Measurements from ENCODE around the gene GPR137B.

DNA sequence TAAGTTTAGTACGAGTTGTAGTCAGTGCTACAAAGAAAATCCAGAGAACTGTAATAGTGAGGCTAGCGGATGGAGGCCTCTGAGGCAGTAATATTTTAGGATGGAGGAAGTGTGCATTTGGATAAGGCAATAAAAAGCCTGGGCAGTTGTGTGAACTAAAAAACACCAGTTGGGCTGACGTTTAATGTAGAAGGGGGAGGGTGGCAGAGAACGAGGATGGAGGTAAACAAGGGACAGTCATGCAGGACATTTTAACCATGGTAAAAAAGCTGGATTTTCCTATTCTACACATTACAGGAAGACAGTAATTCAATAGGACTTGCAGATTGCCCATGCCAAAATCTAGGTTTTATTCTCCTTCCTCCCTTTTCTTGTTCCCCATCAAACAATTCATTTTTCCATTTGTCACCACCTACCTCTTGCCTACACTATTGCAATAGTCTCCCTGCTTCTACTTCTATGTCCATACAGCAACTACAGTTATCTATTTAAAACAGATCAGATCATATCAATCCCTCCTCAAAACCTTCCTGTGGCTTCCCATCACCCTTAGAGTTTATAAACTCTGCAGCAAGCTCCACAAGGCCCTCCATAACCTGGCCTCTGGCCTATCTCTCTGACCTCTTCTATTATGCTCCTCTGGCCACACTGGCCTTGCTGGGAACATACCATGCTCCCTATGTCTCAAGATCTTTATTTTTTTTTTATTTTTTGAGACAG, 111.7 kb downstream of the GPR137B start:
- TF ChIP-seq YY1 (IDR thresholded peaks at IDR 0.05; ENCODE audit: insufficient read depth, insufficient read length) (no peak), SUZ12 (IDR thresholded peaks at IDR 0.05; ENCODE audit: extremely low read depth, insufficient read depth, insufficient read length) (no peak)
